HG02759 (cell line): ENCODE results near the gene C1QTNF6.

Experiments
- ATAC-seq: cut with Tn5 transposase; IDR thresholded peaks from one replicate; pipeline ENCODE4 v1.9.1; 2021; ENCODE audit warnings: mild to moderate bottlenecking, moderate library complexity; ENCODE audit not compliant: unreplicated experiment

The C1QTNF6 gene

DNA sequence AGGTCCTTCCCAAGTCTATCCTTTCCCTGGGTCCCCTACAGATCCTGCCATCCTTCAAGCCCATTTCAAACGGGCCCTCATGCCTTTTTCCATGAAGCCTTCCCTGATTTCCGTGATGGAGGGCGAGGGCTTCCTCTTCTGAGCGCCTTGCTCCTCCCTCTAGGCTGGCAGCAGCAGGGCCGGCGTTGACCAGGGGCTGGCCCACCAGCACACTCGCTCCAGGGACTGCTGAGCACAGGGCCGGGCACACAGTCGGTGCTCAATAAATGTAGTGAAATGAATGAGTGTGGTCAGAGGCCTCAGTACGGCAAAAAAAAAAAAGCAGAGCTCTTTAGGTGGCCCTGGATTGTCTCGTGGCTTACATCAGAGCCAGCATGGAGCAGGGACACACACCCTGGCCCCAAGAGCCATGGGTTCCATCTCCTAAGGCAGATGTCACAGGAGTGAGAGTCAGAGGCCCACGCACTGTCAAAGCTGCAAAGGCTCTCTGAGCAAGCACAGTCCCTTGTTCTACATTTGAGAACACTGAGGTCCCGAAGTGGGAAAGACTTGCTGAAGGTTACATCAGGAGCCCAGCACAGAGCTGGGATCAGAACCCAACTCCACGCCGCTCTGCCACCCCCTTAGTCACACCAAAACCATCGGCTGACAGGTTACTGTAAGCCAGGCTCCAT is 41.4 kb downstream of the C1QTNF6 start:
- no peak for ATAC-seq

DNA sequence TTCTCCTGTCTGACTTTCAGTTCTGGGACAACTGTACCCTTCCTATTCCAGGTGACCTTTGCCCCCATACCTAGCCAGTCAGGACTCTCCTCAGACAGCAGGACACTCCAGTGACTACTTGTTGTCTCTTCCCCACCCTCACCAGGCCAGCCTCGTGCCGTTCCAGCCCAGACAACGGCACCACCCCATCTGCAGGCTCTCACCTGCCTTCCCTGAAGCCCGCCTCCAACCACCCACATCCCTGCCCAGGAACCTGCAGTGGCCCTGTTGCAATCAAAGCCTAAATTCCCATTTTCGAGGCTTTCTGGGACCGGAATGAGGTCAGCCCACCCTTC is 42.0 kb downstream of the C1QTNF6 start:
- ATAC-seq: no peak

DNA sequence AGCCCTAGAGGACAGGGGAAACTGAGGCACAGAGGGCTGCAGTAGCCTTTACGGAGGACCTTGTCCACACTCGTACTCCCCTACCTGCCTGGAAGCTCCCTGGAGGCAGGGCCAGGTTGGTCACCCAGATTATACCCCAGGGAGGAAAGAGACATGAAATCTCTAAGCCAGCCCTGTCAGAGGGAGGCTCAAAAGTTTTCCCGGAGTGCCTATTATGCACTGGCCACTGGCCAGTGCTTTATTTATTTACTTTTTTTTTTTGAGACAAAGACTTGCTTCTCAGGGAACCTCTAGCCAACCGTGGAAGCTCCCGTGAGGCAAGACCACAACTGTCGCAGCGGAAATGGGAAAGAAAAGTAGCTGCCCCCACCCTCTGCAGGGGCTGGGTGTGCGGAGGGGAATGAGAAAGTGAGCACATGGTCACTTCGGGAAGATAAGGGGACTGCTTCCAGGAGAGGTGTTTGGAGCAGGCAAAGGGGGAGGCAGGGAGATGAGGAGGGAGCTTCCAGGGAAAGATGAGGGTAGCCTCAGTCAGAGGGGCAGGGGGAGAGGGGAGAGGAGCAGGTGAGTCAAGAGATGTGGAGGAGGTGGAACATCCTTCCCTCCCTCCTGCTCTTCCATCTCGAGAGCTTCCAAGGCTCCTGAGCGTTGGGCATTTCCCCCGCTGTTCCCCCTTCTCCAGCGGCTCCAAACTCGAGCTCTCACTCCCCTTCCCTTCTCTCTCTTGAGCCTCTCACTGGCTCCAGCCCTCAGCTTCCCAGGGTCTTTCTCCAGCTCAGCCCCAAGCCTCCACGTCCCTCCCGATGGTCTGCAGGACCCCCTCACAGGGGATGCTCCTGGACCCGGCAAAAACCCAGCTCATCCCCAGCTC is 42.6 kb downstream of the C1QTNF6 start:
- no peak for ATAC-seq

DNA sequence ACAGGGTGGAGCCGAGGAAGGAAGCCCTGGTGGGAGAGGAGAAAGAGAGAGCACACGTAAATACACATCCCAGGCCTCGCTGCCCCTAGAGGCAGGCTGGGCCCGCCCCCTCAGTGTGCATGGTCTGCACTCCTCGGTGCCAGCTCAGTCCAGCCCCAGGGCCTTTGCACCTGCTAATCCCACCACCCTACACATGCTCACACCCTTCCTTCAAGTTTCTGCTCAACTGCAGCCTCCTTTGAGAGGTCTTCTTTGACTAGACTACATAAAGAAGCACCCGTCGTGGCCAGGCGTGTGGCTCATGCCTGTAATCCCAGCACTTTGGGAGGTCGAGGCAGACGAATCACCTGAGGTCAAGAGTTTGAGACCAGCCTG is 43.9 kb downstream of the C1QTNF6 start:
- ATAC-seq: no peak

DNA sequence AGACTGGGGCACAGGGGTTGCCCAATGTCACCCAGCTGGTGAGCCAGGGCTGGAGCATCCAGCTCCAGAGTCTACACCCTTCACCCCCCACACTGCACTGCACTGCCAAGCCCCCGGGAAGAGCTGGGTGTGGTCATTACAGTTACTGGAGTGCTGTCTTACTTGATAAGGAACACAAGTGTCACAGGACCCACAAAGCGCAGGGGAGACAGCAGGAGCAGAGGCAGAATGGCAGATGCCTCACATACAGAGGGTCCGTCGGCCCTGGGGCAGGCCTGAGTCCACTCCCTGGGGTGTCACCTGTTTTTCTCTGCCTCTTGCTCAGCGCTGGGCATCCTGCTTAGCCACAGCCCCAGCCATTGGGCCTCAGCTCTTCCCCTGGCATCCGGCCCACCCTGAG is 46.1 kb downstream of the C1QTNF6 start:
- no peak for ATAC-seq

DNA sequence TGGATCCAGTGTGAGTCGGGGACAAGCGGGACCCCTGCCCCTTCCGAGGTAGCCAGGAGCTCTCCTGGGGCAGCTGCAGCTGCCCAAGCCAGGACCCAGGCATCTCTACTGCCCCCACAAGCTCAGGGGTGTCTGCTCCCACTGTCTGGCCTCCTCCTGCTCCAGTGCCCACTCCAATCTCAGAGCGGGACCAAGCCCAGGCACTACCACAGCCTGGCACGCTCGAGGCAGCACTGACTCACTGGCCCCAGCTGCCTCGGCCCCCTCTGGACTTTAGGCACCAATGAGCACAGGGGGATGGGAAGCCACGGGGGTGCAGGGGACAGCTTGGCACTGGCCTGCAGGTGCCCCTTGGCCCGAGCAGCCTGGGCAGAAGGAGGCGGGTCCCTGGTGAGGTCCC is 46.6 kb downstream of the C1QTNF6 start:
- ATAC-seq: no peak

DNA sequence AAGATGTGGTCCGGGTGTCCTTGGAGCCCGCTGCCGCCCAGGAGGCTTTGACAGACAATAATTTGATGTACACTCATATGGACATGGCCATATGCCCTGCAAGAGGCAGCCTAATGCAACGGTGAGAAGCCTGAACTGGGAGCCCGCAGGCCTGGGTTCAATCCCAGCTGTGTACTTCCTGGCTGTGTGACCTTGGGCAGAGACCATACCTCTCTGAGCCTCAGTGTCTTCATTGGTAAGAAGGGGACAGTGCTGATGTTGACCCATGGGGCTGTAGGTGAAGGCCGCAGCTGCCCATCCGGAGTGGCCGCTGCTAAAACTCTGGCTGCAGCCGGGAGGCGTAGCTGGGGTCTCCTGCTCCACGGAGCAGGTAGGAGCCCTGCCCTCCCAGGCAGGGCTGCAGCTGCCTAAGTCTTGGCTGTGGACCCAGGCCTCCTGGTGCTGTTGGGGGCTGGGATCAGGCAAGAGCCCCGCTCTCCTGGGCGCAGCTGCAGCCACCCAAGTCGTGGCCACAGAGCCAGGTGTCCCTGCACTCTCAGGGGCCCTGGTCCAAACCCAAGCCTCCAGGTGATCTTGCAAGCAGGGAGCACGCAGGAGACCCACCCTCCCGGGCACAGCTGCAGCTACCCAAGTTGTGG is 47.2 kb downstream of the C1QTNF6 start:
- no peak for ATAC-seq

DNA sequence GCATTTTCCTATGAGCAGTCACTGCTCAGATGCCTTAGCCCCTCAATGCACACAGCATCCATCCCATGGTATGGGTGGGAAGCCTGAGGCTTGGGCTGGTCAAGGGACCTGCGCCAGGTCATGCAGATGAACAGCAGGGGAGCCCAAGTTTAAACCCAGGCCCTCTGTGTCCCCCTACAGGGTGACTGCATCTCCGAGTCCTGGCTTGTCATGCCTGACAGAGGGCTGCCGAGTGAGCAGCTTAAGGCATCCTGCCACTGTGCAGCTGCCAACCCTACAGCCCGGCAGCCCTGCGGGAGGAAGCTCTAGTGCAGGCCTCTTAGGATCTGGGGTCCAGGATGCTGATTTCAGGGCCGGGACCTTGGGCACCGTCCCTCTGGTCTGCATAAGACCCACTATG is 48.3 kb downstream of the C1QTNF6 start:
- no peak for ATAC-seq

DNA sequence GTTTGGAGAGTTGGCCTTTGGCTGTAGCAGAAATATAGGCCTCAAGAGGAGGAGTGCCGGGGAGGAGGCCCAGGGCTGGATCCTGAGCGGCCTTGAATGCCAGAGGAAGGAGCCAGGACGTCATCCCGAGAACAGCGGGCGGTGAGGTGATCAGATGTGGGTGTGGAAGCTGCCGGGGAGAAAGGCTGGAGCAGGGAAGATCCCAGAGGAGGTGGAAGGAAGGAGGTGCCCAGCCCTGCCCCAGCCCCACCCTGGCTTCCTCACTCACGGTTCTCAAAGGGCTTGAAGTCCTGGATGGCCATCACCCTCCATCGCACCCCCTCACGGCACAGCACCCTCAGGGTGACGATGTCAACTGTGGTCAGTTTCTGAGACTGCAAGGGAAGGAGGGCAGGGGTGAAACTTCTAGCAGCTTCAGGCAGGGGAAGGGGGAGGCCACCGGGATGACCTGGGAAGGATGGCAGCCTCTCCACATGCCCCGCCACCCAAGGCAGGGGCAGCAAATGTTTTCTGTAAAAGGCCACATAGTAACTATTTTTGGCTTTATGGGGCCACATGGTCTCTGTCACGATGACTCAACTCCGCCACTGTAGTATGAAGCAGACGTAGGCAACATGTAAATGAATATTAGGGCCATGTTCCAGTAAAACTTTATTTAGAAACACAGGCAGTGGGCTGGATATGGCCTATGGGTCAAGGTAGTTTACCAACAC is 49.0 kb downstream of the C1QTNF6 start:
- ATAC-seq: no peak

DNA sequence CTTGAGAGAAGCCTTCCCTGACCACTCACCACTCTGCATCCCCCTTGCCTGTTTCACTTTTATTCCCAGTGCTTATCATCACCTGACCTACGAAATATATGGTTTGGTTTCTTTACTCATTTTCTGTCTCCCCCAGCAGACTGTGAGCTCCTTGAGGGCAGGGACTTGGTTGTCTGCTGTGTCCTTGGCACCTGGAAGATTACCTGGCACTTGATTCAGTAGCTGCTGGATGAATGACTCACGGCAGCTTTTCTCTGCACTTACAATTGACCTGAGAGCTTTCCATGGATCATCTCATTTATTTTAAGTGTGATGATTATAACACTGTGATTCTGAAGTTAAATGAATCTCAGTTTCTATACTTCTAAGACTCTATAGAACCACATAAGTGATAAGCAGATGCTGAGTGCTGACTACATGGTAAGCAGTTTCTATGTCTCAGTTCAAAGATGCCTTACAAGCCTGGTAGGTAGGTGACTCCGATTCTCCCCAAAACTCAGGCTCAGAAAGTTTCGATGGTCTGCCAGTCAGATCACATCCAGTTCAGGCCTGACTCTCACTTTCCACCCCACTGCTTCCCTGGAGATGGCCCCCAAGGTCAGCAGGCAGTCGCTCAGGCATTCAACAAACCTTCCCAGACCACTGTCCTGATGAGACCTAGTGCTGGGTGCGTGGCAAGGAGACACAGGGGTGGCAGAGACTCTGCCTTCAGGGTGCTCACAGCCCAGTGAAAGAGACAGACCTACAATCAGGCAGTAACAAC is 50.0 kb downstream of the C1QTNF6 start:
- ATAC-seq: no peak

DNA sequence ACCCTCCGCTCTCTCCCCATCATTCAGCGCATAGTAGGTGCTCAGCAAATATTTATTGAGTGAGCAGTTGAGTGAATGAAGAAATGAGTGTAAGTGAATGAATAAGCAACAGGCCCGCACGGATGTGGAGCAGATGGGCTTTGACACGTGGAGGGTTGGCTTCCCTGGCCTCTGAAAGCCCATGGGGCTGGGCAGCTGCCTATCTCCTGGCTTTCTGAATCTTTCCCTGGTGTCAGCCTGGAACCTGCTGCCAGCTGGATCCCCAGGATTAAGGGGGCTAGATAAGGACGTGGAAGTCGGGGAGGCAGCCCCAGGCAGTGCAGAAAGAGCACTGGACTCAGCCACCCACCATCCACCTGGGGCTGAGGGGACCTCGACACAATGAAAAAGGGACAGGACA is 50.9 kb downstream of the C1QTNF6 start:
- ATAC-seq: no peak

DNA sequence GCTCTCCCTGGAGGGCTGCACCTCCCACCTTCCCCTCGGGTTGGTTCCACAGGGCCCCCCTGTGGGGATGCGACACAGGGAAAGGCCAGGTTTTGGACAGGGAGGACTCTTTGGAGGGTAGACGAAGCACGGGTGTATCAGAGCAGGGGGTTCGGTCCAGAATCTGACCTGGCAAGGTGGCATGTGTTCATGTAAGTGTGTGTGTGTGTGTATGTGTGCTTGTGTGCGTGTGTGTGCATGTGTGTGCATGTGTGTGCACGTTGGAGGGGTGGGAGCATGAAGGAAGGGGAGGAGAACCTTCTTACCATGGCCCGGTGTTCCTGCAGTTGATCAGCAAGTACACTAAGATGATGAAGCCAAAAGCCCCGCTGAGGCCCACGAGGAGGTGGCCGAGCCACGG is 53.0 kb downstream of the C1QTNF6 start:
- ATAC-seq: no peak

DNA sequence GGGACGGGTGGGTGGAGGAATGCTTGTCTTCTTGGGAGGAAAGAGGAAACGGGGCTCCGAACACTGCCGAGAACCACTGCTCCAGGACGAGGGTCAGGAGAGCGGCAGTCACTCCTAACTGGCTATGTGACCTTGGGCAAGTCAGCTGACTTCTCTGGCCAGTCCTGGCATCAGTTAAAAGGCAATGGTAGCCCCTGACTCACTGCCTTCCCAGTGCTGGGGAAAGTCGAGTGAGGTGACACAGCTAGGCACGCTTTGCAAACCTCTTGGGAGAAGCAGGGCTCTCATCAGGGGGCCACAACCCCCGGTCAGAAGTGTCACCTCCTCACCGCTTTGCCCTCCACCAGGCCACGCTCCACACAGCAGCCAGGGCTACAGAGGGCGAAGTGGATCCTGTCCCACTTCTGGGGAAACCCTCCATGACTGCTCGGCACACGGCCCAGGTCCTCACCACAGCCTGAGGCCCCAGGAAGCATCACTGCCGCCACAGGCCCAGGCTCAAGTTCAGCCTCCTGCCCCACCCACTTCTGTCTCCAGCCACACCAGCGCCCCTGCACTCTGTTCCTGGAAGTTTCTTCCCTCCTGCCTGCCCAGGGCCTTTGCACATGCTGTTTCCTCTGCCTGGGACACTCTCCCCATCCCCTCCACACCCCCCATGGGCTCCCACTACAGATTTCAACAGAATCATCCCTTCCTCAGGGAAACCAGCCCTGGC is 54.6 kb downstream of the C1QTNF6 start:
- ATAC-seq: no peak

DNA sequence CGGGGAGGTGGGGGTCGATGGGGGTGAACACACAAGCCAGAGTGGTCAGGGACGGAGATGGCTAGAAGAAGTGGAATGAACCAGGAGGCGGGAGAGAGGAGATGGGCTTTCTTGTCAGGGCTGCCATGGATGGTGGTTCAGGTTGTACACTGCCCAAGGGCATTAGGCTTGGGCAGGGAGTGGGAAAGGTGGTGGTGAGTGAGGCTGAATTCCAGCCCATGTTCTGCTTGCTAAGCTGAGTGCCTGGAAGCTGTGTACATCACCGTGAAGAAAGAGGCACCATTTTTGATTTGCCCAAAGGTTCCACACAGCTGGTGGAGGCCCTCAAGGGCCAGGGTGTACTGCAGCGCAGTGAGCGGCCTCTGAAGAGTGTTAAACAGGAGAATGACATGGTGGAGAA is 55.3 kb downstream of the C1QTNF6 start:
- no peak for ATAC-seq
